Measurements from ENCODE around the gene GARIN3. TPM values are rescaled to one million over a fixed set of nuclear protein-coding genes. Genes with fewer than 3 reads are reported as not detected.
A peak's percentile ranks its signal among the peaks of the same experiment; 100 is the strongest.

Gene GARIN3
- not detected for total RNA-seq

DNA sequence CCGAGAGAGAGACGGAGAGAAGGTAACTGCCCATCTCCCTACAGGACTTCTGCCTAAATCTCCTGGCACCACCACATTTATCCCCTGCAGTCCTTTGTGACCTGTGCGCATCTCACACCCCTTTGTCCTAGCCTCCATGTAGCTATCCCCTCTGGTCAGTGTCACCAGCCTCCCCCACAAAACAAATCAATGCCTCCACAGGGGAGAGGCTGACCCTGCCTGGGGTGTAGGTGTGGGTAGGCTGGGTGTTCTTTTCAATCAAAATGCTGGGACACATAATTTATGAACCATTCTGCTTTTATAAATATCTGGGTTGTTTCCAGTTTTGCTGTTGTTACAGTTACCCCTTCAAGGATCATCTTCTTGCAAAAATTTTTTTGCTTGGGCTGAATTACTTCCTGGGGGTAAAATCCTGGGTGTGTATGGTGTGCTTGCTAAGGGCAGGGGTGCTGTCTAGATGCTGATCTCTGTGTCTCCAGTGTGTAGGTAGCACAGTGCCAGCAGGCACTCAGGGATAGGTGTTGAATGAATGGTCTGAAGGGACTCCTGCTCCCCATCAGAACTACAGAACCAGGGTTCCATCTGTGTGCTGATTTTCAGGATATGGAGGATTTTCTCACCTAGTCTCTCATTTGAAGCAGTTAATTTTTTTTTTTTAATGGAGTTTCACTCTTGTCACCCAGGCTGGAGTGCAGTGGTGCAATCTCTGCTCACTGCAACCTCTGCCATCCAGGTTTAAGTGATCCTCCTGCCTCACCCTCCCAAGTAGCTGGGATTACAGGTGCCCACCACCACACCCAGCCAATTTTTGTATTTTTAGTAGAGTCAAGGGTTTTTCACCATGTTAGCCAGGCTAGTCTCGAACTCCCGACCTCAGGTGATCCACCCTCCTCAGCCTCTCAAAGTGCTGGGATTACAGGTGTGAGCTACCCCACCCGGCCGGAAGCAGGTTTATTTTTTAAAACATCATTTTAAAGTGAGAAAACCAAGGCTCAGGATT lies at the start of gene GARIN3:
Gene GARIN3 (minus strand): TSS at position 51 of the 1,000 bp plus-strand sequence. CDS start 96 bp downstream, outside the sequence.
- DNase-seq: no peak

GRCh38 chr5:157215514-157216167 lies 49.6 kb upstream of the GARIN3 start:
- DNase-seq: no peak

- DNase-seq: no peak
These were observed 48.9 kb upstream of the GARIN3 start for GRCh38 chr5:157214861-157215513.

GRCh38 chr5:157214415-157214814 lies 48.4 kb upstream of the GARIN3 start:
- no peak for DNase-seq

DNA sequence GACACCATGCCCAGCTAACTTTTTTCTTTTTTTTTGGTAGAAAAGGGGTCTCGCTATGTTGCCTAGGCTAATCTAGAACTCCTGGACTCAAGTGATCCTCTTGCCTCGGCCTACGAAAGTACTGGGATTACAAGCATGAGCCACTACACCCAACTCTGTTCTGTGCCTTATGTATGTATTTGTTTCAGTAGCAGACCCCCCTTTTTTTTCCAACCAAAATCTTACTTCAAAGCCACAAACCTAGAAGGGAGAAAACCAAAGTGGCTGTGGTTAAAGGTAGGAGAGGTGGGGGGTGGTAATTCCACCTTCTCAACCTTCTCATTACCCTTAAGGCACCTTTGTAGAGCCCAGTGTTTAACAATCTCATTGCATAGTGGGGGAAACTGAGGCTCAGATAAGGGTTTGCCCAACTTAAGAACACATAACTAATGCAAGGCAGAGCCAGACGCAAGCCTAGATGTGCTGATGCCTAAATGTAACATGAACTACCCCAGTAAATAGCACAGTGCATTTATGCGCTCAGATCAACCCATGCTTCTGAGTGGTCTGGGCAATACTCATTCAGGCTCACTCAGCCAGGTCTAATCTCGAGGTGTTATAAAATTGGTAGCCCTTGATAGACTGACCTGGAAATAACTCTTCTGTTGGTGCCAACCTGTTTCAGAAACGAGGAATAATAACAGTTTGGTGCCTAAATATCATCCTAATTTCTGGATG lies 47.6 kb upstream of the GARIN3 start:
- DNase-seq: no peak

DNA sequence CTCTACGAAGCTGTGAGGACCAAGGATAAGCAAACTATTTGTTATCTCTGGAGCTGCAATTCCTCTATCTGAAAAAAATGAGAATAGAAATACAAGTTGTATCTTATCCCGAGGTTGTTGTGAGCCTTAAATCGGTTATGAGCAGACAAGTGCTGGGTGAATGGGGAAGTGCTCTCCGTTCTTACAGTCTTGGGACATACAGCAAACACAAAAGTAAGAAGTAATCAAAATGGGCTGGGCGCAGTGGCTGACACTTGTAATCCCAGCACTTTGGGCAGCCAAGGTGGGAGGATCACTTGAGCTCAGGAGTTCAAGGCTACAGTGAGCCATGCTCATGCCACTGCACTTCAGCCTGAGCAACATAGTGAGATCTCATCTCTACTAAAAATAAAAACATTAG lies 46.2 kb upstream of the GARIN3 start:
- no peak for DNase-seq

DNA sequence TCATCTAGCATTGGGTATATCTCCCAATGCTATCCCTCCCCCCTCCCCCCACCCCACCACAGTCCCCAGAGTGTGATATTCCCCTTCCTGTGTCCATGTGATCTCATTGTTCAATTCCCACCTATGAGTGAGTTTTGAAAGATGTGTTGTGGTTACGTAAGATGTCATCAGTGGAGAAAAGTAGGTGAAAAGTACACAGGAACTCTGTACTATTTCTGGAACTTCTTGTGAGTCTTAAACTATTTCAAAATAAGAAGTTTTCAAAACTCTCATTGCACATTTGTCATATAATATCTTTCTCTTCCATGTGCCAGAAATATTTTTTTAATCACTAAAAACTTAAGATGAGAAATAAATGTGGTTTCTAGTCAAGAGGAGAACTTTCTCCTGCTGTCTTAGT lies 44.6 kb upstream of the GARIN3 start:
- peak; percentile 25 for DNase-seq

DNA sequence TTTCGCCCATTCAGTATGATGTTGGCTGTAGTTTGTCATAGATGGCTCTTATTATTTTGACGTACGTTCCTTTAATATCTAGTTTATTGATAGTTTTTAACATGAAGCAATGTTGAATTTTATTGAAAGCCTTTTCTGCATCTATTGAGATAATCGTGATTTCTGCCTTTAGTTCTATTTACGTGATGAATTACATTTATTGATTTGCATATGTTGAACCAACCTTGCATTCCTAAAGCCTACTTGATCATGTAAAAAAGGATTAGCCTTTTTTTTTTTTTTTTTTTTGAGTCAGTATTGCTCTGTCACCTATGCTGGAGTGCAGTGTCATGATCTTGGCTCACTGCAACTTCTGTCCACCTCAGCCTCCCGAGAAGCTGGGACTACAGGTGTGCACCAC lies 39.6 kb upstream of the GARIN3 start:
- DNase-seq: no peak

GRCh38 chr5:157204765-157205164 lies 38.7 kb upstream of the GARIN3 start:
- no peak for DNase-seq

GRCh38 chr5:157203417-157203816 lies 37.4 kb upstream of the GARIN3 start:
- no peak for DNase-seq

DNA sequence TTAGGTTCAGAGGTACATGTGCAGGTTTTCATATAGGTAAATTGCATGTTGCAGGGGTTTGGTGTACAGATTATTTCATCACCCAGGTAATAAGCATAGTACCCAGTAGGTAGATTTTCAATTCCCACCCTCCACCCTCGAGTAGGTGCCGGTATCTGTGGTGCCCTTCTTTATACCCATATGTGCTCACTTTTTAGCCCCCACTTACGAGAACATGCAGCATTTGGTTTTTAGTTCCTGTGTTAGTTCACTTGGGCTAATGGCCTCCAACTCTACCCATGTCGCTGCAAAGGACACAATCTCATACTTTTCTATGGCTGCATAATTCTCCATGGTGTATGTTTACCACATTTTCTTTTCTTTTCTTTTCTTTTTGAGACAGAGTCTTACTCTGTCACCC lies 35.8 kb upstream of the GARIN3 start:
- DNase-seq: no peak

GRCh38 chr5:157198277-157198986 lies 32.4 kb upstream of the GARIN3 start:
- no peak for DNase-seq

DNA sequence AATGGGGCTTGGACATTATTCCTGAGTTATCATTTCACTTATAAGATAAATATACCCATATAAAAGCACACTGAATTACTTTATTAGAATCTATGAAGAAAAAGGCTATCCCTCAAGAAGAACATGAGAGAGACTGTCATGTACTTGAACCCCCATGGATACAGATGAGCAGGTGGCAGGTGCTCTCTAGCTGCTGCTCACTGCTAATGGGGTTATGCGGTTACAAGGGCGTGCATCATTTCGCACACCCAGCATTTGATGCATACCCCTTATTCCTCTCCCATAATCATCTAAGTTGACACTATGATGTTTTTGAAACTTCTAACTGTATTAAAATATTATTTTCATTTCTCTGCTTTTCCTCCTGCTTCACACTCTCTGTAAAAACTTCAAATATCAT lies 31.0 kb upstream of the GARIN3 start:
- DNase-seq: no peak

DNA sequence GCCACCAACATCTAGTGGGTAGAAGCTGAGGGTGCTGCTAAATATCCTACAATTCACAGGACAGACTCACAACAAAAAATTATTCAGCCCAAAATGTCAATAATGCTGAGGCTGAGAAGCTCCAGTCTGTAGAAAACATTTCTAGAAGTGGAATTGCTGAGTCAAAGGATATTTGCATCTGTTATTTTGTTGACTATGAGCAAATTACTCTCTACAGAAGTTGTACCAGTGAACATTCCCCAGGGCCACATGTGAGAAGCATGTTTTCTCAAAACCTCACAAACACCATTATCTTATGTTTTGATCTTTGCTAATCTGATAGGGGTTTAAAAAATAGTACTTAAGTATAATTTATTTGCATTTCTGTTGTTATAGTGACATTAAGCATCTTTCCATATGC lies 30.0 kb upstream of the GARIN3 start:
- DNase-seq: no peak

DNA sequence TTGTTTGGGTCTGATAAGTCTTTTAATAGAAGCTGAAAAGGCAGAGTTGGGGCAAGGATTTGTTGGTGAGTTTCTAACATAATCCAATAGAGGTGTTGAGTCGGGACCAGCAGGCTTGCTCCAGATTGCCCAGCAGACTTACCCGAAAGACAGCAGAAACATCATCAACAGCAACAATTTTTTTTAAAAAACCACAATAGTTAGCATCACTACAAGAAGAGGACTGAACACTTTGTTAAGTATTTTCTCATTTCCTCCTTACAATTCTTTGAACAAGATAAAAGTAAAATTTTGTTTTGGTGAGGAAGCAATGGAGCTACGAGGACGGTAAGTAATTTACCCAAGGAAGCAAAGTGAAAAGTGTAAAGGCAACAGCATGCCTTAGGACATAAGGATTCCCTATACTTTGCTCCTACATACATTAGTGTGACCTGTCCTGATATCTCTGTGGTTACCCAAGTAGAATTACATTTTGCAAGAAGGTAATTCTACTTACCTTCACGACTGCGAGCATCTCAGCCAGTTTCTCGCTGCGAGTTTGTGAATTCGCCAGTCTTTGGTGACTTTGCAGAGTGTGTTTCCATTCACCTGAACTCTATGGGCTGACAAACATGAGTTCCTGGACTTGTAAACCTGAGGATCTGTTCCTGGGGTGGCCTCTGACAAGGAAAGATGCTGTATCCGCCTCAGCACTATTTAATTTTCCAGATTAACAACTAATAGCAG lies 27.8 kb upstream of the GARIN3 start:
- DNase-seq: no peak

- no peak for DNase-seq
These were observed 23.2 kb upstream of the GARIN3 start for GRCh38 chr5:157189223-157189622.

- DNase-seq: no peak
These were observed 22.2 kb upstream of the GARIN3 start for GRCh38 chr5:157188270-157188669.

GRCh38 chr5:157187046-157187754 lies 21.1 kb upstream of the GARIN3 start:
- DNase-seq: no peak

DNA sequence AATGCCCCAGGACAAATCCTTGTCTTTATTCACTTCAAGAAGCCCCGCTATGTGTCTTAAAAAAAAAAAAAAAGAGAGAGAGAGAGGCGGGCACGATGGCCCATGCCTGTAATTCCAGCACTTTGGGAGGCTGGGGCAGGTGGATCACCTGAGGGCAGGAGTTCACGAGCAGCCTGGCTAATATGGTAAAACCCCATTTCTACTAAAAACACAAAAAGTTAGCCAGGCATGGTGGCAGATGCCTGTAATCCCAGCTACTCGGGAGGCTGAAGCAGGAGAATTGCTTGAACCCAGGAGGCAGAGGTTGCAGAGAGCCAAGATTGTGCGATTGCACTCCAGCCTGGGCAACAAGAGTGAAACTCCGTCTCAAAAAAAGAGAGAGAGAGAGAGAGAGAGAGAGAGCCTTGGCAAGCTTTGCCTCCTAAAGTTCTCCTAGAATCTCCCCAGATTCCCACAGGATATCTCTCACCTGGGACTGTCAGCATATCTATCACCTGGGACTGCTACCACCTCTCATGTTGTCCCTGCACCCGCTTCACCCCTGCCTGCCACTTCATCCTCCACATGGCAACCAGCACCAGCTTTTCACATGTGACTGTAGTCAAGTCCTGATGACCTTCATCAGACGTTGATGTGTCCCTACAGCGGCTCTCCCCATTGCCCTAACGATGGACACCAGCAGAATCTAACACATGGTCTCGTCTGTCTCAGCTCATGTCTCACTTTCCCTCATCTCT lies 20.4 kb upstream of the GARIN3 start:
- no peak for DNase-seq

Data from tongue (tissue), 2 donors.